CD4-positive, alpha-beta T cell treated with Interferon alpha-2 for 1 hour (primary cell): Measurements from ENCODE around the gene OR4D10.
A peak's percentile ranks its signal among the peaks of the same experiment; 100 is the strongest.
"Not testable (repeated sequence)": the region's sequence is repeated elsewhere in the genome, so short reads cannot be mapped to it uniquely, and the experiment has no call there.

ENCODE experiments used
- DNase-seq, 2 donors: peaks; one replicate each; pipeline ENCODE4 v3.0.0-alpha.2; 2020 to 2022

Gene OR4D10

GRCh38 chr11:59473015-59473414 lies at the start of gene OR4D10:
OR4D10 (plus strand) TSS chr11:59473315; CDS start chr11:59477430, 4,115 bp downstream.
- no peak for DNase-seq

DNA sequence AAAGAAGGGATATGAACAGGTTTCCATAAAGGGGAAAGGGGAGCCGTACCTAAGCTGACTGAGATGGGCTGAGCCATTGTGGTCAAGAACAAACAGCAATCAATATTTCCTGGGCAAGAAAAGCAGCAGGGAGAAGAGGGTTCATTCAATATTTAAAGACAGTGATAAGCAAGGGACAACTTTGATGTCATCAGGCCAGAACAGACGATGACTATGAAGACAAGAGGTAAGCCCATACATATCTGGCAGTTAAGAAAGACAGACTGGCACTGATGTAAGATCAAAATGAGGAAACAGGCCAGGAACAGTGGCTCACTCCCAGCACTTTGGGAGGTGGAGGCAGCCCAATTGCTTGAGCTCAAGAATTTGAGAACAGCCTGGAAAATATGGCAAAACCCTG lies 49.3 kb upstream of the OR4D10 start:
- DNase-seq: no peak

DNA sequence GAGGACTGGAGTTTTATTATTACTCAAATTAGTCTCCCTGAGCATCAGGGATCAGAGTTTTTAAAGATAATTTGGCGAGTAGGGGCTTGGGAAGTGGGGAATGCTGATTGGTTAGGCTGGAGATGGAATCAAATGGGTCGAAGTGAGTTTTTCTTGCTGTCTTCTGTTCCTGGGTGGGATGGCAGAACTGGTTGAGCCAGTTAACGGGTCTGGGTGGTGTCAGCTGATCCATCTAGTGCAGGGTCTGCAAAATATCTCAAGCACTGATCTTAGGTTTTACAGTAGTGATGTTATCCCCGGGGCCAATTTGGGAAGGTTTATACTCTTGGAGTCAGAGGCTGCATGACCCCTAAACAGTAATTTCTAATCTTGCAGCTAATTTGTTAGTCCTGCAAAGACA lies 48.0 kb upstream of the OR4D10 start:
- no peak for DNase-seq

- DNase-seq: no peak
Observed at GRCh38 chr11:59426361-59427067, 46.6 kb upstream of the OR4D10 start, which contains the start of gene OR5A2. OR5A2 (minus strand) TSS chr11:59426413; CDS start chr11:59422953, 3,460 bp downstream.

DNA sequence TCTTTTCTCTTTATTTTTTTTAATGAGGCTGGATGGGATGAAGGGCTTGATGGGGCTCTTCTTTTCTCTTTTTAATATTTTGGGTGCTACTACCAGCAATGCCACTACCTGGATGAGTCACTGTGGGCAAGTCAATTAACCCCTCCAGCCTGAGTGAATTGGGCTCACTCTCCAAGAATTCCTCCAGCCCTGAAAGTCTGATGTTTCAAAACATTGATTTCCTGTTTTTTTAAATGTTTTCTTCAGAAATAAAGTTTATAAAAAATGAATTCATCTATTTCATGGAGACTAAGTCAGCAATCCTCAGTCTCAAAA lies 46.1 kb upstream of the OR4D10 start:
- DNase-seq: no peak

- peak; percentile 41 to 71 for DNase-seq
Observed at GRCh38 chr11:59429924-59430516, 43.1 kb upstream of the OR4D10 start.

DNA sequence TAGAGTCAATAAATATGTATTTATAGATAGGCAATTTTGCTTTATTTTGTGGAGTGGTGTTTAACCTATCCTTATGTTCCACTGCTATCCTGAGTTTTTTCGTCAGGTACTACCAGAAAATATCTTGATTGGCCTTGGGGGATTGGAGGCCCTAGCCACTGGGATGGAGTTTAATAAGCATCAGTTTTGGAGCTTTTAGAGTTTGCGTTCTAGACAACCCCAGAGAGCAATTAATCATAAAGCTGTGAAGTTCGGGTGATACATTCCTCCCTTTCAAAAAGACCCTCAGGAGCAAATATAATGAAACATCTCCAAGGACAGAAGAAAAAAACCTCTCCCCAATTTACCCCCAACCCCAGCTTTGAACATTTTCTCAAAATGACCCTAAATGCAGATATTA lies 36.9 kb upstream of the OR4D10 start, which contains the start of gene OR5A1:
Gene OR5A1, plus strand, starts transcription at position 301 of the 400 bp plus-strand sequence. CDS start 6,700 bp downstream, outside the sequence.
- no peak for DNase-seq

DNA sequence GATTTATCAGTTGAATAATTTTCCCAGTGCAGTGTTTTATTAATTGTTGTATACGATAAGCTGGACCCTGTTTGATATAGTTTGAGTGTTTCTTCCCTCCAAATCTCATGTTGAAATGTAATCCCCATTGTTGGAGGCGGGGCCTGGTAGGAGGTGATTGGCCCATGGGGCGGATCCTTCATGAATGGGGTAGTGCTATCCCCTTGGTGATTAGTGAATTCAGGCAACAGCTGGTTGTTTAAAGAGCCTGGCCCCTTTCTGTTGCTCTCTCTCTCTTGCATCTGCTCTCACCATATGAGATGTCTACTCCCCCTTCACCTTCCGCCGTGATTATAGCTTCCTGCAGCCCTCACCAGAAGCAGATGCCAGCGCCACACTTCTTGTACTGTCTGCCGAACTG lies 35.3 kb upstream of the OR4D10 start:
- DNase-seq: no peak

- DNase-seq: not testable (repeated sequence)
Observed at GRCh38 chr11:59445624-59446023, 27.5 kb upstream of the OR4D10 start.

DNA sequence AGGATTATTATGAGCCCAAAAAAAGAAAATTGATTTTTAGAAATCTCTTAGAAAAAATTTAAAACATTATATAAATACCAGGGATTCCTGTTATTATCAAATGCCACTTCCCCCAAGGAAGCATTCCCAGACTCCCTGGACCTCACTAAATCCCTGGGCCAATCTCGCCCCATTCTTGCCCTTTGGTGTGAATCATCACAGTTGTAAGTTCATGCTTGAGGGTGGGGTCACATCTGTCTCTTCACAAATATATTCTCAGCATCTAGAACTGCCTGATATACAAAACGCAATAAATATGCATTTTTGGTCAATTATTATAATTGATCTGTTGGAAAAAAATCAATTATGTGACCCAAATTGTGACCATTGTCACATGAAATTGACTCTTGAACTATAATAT lies 24.6 kb upstream of the OR4D10 start:
- DNase-seq: no peak

DNA sequence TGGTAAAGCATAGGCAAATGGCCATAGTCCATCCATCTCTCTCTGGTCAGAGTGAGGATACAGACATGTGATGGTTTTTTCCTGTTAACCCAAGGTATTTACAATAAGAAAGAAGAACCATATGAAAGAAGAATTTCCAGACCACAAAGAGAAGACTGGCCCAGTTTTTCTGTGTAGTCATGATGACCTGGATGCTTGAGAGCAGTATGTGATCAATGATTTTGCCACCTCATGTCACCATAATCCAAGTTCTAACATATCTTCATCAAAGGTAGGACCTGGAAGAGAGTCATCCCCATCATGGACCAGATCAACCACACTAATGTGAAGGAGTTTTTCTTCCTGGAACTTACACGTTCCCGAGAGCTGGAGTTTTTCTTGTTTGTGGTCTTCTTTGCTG lies 16.5 kb upstream of the OR4D10 start, which contains the start of gene OR4D6:
Gene OR4D6, plus strand, starts transcription at position 301 of the 400 bp plus-strand sequence. Its CDS starts 0 bp downstream, at position 301.
- no peak for DNase-seq

- DNase-seq: no peak
Observed at GRCh38 chr11:59459916-59460315, 13.2 kb upstream of the OR4D10 start.

DNA sequence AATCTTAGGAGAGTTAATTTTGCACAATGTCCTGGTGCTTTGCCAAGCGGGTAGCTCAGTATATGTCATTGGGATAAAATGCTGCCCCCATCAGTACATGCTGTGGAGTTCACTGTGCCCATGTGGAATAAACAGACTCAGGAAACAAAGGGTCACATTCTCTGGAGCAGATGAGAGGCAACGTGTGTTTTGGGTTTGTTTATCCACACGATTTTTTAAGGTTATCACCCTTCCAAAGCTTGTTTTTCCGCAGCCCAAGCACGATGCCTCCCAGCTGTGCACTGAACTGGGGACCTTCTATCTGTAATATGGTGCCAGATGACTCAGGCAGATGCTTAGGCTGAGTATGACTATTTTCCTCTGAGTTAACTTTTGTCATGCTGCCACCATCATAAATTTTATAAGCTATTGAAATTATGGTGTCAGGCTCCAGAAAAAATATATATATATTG lies 9.9 kb upstream of the OR4D10 start:
- no peak for DNase-seq

- DNase-seq: no peak
Observed at GRCh38 chr11:59475176-59475575, 2.1 kb downstream of the OR4D10 start.

DNA sequence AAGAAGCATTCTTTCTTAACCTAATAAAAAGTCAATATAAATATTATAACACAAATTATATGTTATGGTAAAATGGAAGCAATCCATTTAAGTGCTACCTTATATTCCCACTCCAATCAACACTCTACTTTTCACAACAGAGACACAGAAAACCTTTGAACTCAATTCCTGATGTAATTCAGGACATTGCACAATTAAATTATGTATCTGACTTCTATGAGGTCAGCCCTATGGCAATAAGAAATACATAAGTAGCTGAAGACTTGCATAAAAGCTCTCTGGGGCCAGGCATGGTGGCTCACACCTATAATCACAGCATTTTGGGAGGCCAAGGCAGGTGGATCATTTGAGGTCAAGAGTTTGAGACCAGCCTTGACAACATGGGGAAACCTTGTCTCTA lies 6.8 kb downstream of the OR4D10 start:
- no peak for DNase-seq

DNA sequence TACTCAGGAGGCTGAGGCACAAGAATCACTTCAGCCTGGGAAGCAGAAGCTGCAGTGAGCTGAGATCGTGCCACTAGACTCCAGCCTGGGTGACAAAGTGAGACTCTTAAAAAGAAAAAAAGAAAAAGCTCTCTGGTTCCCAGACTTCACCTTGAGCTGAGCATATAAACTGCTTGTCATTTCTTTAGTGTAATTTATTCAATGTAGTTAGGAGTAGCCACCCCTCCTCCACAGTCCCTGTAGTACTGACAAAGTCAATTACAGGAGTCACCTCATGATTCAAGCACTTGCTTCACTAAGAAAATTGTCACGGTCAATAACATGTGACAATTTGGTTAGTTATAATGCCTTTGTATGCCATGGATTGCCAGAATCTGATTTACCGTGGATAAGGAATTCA lies 7.2 kb downstream of the OR4D10 start:
- DNase-seq: no peak

DNA sequence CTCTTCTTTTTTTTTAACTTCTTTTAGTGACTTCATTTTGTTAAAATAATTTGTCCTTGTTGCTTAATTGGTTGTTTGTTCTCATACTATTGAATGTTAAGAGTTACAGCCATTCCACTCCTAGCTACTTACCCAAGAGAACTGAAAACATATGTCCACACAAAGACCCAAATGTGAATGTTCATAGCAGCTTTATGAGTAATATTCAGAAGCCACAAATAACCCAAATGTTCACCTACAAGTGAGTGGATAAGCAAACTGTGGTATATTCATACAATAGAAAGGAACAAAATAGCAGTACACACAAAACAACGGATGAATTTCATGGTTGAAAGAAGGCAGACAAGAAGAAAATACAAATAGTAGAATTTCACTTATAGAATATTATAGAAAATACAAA lies 28.8 kb downstream of the OR4D10 start:
- no peak for DNase-seq

GRCh38 chr11:59503276-59503675 lies 30.2 kb downstream of the OR4D10 start, which contains the start of gene OR4D11:
OR4D11 (plus strand) TSS chr11:59503576; CDS start chr11:59503576, 0 bp downstream.
- DNase-seq: no peak

GRCh38 chr11:59510941-59511589 lies 38.0 kb downstream of the OR4D10 start, which contains the start of gene OR4D9:
OR4D9 (plus strand) TSS chr11:59511539; CDS start chr11:59514913, 3,374 bp downstream.
- DNase-seq: peak; percentile 3 to 19

DNA sequence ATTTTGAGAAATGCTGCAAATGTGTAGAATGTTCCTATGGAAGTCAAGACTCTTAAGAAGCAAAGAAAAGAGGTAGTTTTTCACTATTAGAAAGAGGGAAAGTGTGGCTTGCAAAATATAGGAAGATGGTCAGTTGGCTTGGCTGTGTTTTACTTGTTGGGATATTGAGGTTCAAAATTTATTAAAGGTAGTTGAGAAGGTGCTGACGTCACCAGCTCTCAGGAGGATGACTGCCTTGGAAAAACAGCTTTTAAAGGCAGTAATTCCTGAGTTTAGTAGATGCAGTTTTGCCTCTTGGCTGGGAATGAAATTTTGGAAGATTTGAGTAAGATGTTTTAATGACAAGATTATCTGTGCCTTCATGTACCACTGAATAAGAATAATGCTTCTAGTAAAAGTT lies 38.6 kb downstream of the OR4D10 start:
- DNase-seq: no peak

- DNase-seq: not testable (repeated sequence)
Observed at GRCh38 chr11:59520139-59520538, 47.0 kb downstream of the OR4D10 start.

DNA sequence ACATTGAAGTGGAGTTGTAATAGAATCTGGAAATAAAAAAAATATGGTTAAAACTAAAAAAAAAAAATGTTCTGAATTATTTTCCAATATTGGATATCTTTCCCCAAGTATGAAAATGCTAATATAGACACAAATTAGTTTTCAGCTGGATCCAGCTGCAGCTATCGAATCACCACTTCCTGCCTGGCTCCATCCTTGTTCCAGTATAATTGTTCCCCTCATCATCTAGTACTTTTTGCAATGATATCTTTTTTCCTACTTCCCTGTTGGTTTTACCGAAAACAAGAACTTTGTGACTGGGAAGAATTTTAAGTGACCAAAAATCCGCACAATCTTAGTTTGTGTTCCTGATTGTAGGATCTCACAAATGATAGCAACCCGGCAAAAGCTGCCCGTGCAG lies 47.6 kb downstream of the OR4D10 start:
- no peak for DNase-seq

- no peak for DNase-seq
Observed at GRCh38 chr11:59523541-59523940, 50.4 kb downstream of the OR4D10 start.

- DNase-seq: no peak
Observed at GRCh38 chr11:59528711-59529110, 55.6 kb downstream of the OR4D10 start.
